Ureter (tissue), 1 donor: Measurements from ENCODE around the gene ST8SIA5. TPM values are rescaled to one million over a fixed set of nuclear protein-coding genes. Genes with fewer than 3 reads are reported as not detected.

ENCODE experiments used
- DNase-seq: peaks from one replicate; pipeline ENCODE4 v3.0.0-alpha.2; 2020; ENCODE audit warnings: low spot score
- total RNA-seq: library from RNA; stranded (reverse); gene quantifications from one replicate; pipeline ENCODE4 v1.2.4, GENCODE V29; 2023
- donor health status: DM: yes; HTN: yes; CAD: no.

Gene ST8SIA5
- total RNA-seq, 1 donor from 2014 or later: not detected

DNA sequence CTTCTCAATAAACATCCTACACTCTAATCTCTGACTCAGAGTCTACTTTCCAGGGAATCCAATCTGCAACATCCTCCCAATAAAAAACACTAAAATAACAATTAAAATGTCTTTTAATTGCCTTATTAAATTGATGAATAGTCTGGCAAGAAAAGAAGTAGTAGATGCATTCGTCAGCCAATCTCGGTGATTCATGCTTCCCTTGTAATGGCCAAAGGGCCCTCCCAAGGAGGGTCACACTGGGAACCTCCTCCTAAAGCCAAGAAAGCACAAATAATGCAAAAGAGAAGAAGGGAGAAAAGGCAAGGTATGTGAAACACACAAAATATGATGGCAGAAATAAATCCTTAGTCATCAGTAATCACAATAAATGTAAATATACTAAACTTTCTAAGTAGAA is 16.8 kb downstream of the ST8SIA5 start:
- no peak for DNase-seq

DNA sequence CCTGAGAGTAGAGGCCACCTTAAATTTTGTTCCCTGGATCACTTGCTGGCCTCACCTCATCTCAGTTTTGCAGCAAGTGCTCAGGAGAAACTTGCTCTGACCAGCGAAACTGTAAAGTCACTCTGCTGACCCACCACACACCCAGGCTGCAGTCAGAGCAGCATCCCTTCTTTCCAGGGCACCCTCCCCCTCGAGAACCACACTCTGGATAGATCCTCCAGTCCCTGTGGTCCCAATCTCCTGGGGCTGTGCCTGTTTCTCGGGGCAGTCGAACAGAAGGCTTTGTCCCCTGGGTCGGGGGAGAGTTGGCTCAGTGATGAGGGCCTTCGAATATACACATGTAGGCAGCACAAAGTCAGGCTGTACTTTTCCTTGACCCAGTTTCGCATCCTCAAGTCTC is 18.4 kb downstream of the ST8SIA5 start:
- no peak for DNase-seq

- DNase-seq: no peak
These were observed 20.1 kb downstream of the ST8SIA5 start for GRCh38 chr18:46736736-46737135.

DNA sequence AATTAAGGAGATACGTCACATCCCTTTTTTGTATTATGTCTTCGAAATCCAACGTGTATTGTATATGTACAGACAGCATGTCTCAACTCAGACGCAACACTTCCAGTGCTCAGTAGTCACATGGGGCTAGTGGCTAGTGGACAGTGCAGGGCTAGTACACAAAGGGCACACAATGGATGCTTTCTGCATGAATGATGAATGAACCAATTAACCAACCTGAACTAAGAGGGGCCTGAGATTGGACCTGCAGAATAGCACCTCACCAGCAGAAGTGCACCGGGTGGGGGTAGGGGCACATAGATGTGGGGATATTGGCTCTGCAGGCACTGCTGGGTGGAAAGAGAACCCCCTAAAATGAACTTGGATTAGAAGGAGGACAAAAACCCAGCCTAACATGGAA is 20.7 kb downstream of the ST8SIA5 start:
- DNase-seq: no peak

DNA sequence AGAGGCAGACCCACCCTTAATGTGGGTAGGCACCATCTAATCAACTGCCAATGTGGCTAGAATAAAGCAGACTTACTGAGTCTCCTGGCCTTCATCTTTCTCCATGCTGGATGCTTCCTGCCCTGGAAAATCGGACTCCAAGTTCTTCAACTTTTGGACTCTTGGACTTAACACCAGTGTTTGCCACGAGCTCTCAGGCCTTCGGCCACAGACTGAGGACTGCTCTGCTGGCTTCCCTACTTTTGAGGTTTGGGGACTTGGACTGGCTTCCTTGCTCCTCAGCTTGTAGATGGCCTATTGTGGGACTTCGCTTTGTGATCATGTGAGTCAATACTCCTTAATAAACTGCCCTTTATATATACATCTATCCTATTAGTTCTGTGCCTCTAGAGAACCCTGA is 21.9 kb downstream of the ST8SIA5 start:
- DNase-seq: no peak

- no peak for DNase-seq
These were observed 23.0 kb downstream of the ST8SIA5 start for GRCh38 chr18:46733872-46734271.

DNA sequence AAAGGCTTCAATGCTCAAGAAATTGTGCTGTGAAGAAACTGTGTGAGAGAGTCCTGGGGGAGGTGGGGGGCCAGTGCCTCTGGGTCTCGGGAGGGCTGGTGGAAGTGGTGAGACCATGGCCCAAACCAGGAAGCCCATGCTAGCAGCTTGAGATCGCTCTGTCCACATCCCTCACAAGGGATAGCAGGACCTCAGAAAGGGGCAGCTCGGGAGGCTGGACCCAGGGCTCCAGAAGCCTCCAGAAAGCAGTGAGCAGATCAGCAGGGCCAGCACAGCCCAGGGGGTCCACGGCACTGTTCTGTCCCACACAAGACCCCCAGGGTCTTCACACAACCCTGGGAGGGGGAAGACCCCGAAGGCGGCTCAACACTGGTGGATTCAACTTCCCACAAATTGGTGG is 24.1 kb downstream of the ST8SIA5 start:
- no peak for DNase-seq

DNA sequence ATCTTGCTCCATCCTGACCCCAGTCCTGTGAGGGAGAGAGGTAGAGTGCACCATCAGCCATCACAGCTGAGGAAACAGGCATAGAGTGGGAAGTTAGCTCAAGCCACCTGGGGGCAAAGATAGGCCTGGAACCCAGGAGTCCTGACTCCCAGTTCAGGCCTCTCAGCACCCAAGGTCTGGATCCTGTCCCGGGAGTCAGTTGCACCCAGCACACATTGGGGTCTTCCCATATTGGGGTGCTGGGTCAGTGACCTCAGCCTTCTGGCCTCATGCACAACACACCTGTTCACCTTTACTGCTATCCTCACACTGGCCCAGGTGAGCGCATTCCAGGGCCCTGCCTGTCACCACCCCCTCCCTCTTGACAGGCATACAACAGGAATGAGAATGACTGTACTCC is 24.7 kb downstream of the ST8SIA5 start:
- no peak for DNase-seq

DNA sequence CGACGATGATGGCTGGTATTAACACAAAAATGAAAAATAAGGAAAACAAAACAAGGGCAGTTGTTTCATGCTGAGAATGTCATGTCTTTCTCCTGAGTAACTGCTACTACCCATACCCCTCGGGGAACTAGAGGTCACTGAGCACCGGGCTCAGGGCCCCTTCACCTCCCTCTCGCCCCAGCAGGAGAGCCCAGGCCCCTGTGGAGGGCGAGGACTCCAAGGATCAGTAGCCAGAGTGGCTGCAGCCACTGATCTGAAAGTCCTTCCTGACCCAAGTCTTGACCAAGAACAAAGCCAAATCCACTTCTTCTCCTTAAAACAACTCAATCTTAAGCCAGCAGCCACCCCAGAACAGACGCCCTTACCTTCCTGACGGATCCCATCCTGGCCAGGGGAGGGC is 25.5 kb downstream of the ST8SIA5 start:
- DNase-seq: no peak

DNA sequence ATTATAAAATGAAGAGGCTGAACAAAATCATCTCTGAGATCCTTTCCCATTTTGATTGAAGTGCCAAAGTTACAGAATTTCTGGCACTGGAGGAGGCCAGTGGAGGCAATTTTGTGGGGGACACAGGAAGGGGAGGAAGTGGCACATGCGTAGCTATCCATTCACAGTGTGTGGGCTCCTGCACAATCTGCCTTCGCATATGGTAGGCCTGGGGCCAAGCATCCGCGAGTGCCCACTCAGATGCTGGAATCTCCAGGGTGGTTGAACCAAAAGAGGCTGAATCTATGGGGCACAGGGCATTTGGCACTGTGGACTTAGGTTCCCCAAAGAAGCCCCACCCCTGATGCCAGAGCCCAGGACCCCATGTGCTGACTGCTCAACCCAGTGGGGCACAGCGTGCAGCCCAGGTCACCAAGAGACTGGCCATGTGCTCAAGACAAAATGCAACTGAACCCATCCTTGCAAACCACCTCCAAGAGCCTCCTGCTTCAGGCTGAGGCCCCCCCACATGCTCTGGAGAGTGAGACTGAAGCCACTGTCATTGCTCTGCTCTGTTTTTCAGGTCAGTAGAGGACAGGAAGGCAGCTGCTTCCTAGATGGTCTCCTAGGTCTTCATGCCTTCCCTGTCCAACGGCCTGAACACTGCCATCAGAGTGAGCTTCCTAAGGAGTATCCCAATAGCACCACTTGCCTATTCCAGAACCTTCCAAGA is 28.5 kb downstream of the ST8SIA5 start:
- DNase-seq: no peak

- no peak for DNase-seq
These were observed 29.7 kb downstream of the ST8SIA5 start for GRCh38 chr18:46727177-46727576.

- DNase-seq: no peak
These were observed 31.5 kb downstream of the ST8SIA5 start for GRCh38 chr18:46725310-46725709.

- no peak for DNase-seq
These were observed 32.9 kb downstream of the ST8SIA5 start for GRCh38 chr18:46723856-46724415.

DNA sequence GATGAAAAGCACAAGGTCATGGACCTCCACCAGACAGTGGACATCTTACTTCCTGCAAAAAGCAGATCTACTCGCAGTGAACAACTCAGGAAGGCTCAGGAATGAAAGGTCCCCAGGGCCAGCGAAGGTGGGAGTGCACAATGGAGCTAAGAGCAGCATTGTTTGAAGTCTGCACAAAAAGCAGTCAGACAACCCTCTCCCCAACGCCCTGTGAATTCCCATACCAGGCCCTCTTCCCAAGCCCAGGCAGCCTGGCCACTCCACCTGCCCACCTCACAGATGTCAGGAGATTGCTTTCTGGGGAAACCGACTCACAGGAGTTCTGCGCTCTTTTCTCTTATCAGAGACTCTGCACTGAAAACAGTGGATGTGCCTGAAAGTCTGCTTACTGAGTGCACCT is 34.8 kb downstream of the ST8SIA5 start:
- no peak for DNase-seq

- DNase-seq: no peak
These were observed 35.5 kb downstream of the ST8SIA5 start for GRCh38 chr18:46721331-46721730.

GRCh38 chr18:46720521-46720920 is 36.3 kb downstream of the ST8SIA5 start:
- DNase-seq: no peak

DNA sequence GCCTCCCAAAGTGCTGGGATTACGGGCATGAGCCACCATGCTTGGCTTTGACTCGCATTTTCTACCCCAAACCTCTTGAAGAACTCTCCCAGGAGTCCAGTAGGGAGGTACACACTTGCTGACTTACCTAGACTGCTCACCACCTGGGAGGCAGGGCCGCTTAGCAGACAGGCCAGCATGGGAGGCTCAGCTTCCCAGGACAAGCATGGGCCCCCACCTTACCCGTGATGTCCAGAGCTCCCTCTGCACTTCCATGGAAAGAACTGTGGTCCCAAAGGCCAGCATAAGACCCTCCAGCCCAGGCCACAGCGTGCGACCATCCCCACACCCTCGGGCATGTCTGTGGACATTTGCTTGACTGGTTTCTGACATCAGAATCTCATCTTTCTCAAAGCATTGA is 36.8 kb downstream of the ST8SIA5 start:
- DNase-seq: no peak

- no peak for DNase-seq
These were observed 37.5 kb downstream of the ST8SIA5 start for GRCh38 chr18:46719388-46719787.

GRCh38 chr18:46718501-46719341 is 38.1 kb downstream of the ST8SIA5 start:
- DNase-seq: no peak

DNA sequence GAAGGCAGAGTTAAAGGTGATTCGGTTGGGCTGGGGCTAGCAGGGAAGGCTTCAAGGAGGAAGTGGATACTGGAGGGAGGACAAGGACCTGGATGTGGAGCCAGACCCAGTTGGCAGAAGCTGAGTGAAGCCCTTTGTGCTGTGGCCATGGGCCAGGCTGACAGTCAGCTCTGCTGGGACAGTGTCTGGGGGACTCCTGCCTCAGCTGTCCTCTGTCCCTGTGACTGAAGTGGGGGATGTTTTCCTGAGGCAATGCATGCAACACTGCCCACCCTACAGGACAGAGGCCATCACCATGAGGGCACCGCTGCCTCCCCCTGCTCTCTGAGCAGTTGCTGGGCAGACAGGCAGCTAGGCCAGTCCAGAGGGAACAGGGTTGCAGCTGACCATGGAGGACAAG is 40.0 kb downstream of the ST8SIA5 start:
- DNase-seq: no peak

DNA sequence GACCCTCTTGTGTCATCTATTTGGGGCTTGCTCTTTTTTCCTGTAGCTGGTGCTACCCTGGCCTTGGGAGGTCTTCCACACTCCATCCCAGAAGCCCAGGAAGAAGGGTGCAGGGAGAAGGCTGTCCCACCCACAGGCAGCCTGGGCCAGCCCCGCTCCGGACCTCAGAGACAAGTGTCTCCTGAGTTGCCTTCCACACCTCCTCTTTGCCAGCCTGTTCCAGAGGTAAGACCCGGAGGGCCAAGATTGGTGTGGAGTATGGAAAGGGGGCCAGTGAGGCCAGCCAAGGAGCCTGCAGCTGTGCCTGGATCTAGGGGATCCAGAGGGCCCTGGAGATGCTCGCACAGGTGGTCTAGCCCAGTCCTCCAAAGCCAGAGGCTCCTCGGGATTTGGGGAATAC is 40.5 kb downstream of the ST8SIA5 start:
- no peak for DNase-seq

DNA sequence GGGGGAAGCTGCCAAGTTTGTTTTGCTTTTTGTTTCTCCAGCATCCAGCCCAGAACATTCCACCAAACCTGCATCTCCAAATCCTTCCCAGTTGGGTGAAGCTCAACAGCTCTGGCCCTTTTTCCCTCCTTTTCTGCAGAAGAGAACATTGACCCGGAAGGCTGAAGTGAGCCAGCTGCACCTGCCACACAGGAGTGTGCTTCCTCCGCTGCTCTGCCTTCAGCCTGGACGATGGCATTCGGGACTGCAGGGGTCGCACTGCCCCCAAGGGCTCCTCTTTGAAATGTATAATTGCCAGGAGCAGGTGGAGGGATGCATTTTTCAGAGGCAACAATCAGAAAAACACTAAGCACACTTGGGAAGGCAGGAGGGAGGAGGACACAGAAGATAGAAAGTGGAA is 41.8 kb downstream of the ST8SIA5 start:
- DNase-seq: no peak

DNA sequence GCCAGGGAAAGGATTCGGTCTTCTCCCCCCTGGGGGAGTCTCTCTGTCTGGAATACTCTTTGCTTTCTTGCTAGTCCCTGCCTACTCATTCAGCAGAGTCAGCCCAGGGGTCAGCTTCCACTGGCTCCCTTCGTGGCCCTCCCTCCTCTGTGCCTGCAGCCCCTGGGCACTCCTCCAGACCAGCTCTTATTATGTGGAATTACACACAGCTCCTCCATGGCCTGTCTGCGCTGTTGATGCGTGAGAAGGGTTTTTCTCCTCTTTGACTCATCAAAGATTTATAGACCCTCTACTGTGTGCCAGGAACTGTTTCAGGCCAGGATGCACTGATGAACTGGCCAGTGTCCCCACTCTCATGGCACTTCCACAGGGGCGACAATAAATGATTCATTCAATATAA is 44.4 kb downstream of the ST8SIA5 start:
- DNase-seq: no peak
